GM12878 (cell line): ENCODE results near the gene KRTAP10-5. TPM values are rescaled to one million over a fixed set of nuclear protein-coding genes. Genes with fewer than 3 reads are reported as not detected.

Source experiments
- ATAC-seq: fragments of 200-7000 bp; cut with Tn5 transposase; 3 replicates; pipeline ENCODE4 v1.9.1; 2020; ENCODE audit warnings: mild to moderate bottlenecking, moderate library complexity
- BruUV-seq: library from RNA; stranded (reverse); fragments of 400-500 nt; replicated peaks from 2 replicates; lab custom pipeline; 2021; lab: Mats Ljungman, UMichigan
- CTCF ChIA-PET: fragments of 300-600 bp; sonication (Branson Sonifier 250); formaldehyde crosslinking; extraction: SDS; loops from one replicate; lab custom pipeline; 2021; ENCODE audit warnings: inconsistent platforms; lab: Yijun Ruan, JAX
- POLR2A ChIA-PET: fragments of 350-600 bp; formaldehyde crosslinking; extraction: SDS; loops from one replicate; lab custom pipeline; 2021; ENCODE audit warnings: inconsistent platforms; lab: Charles Lee
- RAD21 ChIA-PET: fragments of 300-600 bp; sonication (Branson Sonifier 250); formaldehyde crosslinking; loops from one replicate; lab custom pipeline; 2023; ENCODE audit warnings: antibody characterized with exemption; ENCODE audit not compliant: unreplicated experiment; lab: Charles Lee
- SMC1A ChIA-PET: fragments of 300-600 bp; sonication (Branson Sonifier 250); formaldehyde crosslinking; loops from one replicate; lab custom pipeline; 2023; ENCODE audit not compliant: unreplicated experiment, uncharacterized antibody; lab: Charles Lee
- DNase-seq: peaks from one replicate; pipeline ENCODE4 v3.0.0-alpha.2; 2011; ENCODE audit warnings: low read depth, low spot score
- FAIRE-seq: peaks from 3 replicates; lab custom pipeline; 2011; peaks lifted over from hg19 to GRCh38; lab: Jason Lieb, UNC
- H2AFZ ChIP-seq: 2 replicates; pipeline ENCODE4 v1.6.0; 2011; ENCODE audit warnings: low read depth, low read length, control low read depth; ENCODE audit not compliant: control insufficient read depth
- H3K27ac ChIP-seq: 2 replicates; pipeline ENCODE4 v1.5.1; 2011; ENCODE audit warnings: control low read depth; ENCODE audit not compliant: control insufficient read depth, insufficient read depth
- H3K27me3 ChIP-seq, 2 experiments: replicated peaks in 1 of 2; 2 replicates each; pipeline versions ENCODE4 v1.6.0 to v1.6.1; 2011; ENCODE audit warnings: low read length in 1 of 2; ENCODE audit not compliant: control insufficient read depth in 2 of 2, insufficient read depth in 2 of 2
- H3K36me3 ChIP-seq, 2 experiments: 2 replicates each; pipeline ENCODE4 v1.5.1; 2011; ENCODE audit warnings: low read length in 1 of 2; ENCODE audit not compliant: control insufficient read depth in 2 of 2, insufficient read depth in 2 of 2
- H3K4me1 ChIP-seq: 2 replicates; pipeline ENCODE4 v1.6.1; 2011; ENCODE audit warnings: mild to moderate bottlenecking, low read length, moderate library complexity, mixed read lengths; ENCODE audit not compliant: control insufficient read depth, insufficient read depth
- H3K4me2 ChIP-seq: 2 replicates; pipeline ENCODE4 v1.6.0; 2011; ENCODE audit warnings: control low read depth; ENCODE audit not compliant: control insufficient read depth, insufficient read depth
- H3K4me3 ChIP-seq: fragments of 200-600 bp; sonication (generic); 2 replicates; pipeline ENCODE4 v1.5.1; 2016
- H3K79me2 ChIP-seq: 2 replicates; pipeline ENCODE4 v1.6.0; 2011; ENCODE audit warnings: low read length; ENCODE audit not compliant: control insufficient read depth, insufficient read depth
- H3K9ac ChIP-seq: 2 replicates; pipeline ENCODE4 v1.8.0; 2011; ENCODE audit warnings: low read length, control low read depth, mixed read lengths; ENCODE audit not compliant: control insufficient read depth, insufficient read depth
- H3K9me3 ChIP-seq: replicated peaks from 3 replicates; pipeline ENCODE4 v1.5.1; 2011; ENCODE audit warnings: mild to moderate bottlenecking, low read length; ENCODE audit not compliant: control insufficient read depth, insufficient read depth
- H4K20me1 ChIP-seq: 2 replicates; pipeline ENCODE4 v1.6.0; 2011; ENCODE audit not compliant: control insufficient read depth, insufficient read depth
- BACH1 ChIP-seq: fragments of 450-650 bp; IDR thresholded peaks from 2 replicates; pipeline ENCODE4 v1.6.1; 2017; ENCODE audit warnings: mild to moderate bottlenecking, borderline replicate concordance
- BCL11A ChIP-seq: IDR thresholded peaks from 2 replicates; pipeline ENCODE4 v1.6.1; 2011; ENCODE audit warnings: low read depth, low read length
- CBX3 ChIP-seq: fragments of 200-600 bp; sonication (generic); IDR thresholded peaks from 2 replicates; pipeline ENCODE4 v1.6.1; 2016; ENCODE audit warnings: low read depth, borderline replicate concordance
- E2F8 ChIP-seq: fragments of 450-650 bp; IDR thresholded peaks from 2 replicates; pipeline ENCODE4 v1.6.1; 2018; ENCODE audit warnings: mild to moderate bottlenecking, low read depth, moderate library complexity; ENCODE audit not compliant: partially characterized antibody
- GATAD2B ChIP-seq: fragments of 450-650 bp; conservative IDR thresholded peaks from 2 replicates; pipeline ENCODE4 v1.6.1; 2017; ENCODE audit warnings: low read depth, mild to moderate bottlenecking, moderate library complexity
- HDAC6 ChIP-seq: fragments of 200-600 bp; sonication (generic); IDR thresholded peaks from one replicate; pipeline ENCODE4 v1.8.0; 2017; ENCODE audit warnings: antibody characterized with exemption; ENCODE audit not compliant: unreplicated experiment
- IKZF2 ChIP-seq, 2 experiments: fragments of 450-650 bp; IDR thresholded peaks; 2 replicates each; pipeline ENCODE4 v1.6.1; 2017; ENCODE audit warnings: mild to moderate bottlenecking in 2 of 2, moderate library complexity in 2 of 2
- MYC ChIP-seq: IDR thresholded peaks from 2 replicates; pipeline ENCODE4 v1.6.1; 2011; ENCODE audit warnings: mild to moderate bottlenecking, low read length, moderate library complexity, inconsistent platforms; ENCODE audit not compliant: insufficient read depth, insufficient replicate concordance, insufficient read length, severe bottlenecking
- PBX3 ChIP-seq: IDR thresholded peaks from 2 replicates; pipeline ENCODE4 v1.6.1; 2011; ENCODE audit warnings: mild to moderate bottlenecking, low read depth, low read length, moderate library complexity; ENCODE audit not compliant: insufficient replicate concordance
- POU2F2 ChIP-seq: IDR thresholded peaks from 3 replicates; pipeline ENCODE4 v1.6.1; 2011; ENCODE audit warnings: low read depth, mild to moderate bottlenecking, low read length, borderline replicate concordance
- RAD51 ChIP-seq: fragments of 450-650 bp; IDR thresholded peaks from 2 replicates; pipeline ENCODE4 v1.6.1; 2016; ENCODE audit warnings: moderate library complexity, mild to moderate bottlenecking, inconsistent platforms
- RB1 ChIP-seq: fragments of 450-650 bp; formaldehyde crosslinking; IDR thresholded peaks from 2 replicates; pipeline ENCODE4 v1.6.1; 2017; ENCODE audit warnings: mild to moderate bottlenecking, borderline replicate concordance
- RCOR1 ChIP-seq: conservative IDR thresholded peaks from 2 replicates; pipeline ENCODE4 v1.6.1; 2012; ENCODE audit warnings: low read depth, low read length, improper control_type of control experiment
- RFX5 ChIP-seq: IDR thresholded peaks from 2 replicates; pipeline ENCODE4 v1.6.1; 2011; ENCODE audit warnings: low read depth, low read length, improper control_type of control experiment
- SMAD1 ChIP-seq: fragments of 450-650 bp; IDR thresholded peaks from 2 replicates; pipeline ENCODE4 v1.6.1; 2018; ENCODE audit warnings: mild to moderate bottlenecking, low read depth; ENCODE audit not compliant: partially characterized antibody
- SMC3 ChIP-seq: IDR thresholded peaks from 2 replicates; pipeline ENCODE4 v1.6.1; 2011; ENCODE audit warnings: low read length, improper control_type of control experiment, borderline replicate concordance
- SREBF2 ChIP-seq: IDR thresholded peaks from 2 replicates; pipeline ENCODE4 v1.6.1; 2012; ENCODE audit warnings: mild to moderate bottlenecking, low read length
- TCF12 ChIP-seq: IDR thresholded peaks from 2 replicates; pipeline ENCODE4 v1.6.1; 2011; ENCODE audit warnings: low read depth, mild to moderate bottlenecking, low read length
- ZNF384 ChIP-seq: IDR thresholded peaks from 2 replicates; pipeline ENCODE4 v1.6.1; 2012; ENCODE audit warnings: low read depth, mild to moderate bottlenecking, low read length, improper control_type of control experiment, borderline replicate concordance
- WGBS: methylation state at CpG from one replicate; pipeline ENCODE4 v1.1.6; 2016; ENCODE audit warnings: low lambda C conversion rate; ENCODE audit not compliant: insufficient replicate concordance, insufficient coverage; ENCODE audit errors: missing lambda C conversion rate; 5-methylcytosine and 5-hydroxymethylcytosine counted together
- in situ Hi-C: fragments of 300-500 bp; cut with MboI; formaldehyde crosslinking; loops from 9 replicates; pipeline ENCODE4 v1.14.3; 2018; ENCODE audit warnings: mixed read lengths
- intact Hi-C: fragments of 100-400 bp; cut with micrococcal nuclease; formaldehyde crosslinking; loops from one replicate; pipeline ENCODE4 v1.14.2; 2022; ENCODE audit not compliant: unreplicated experiment
- polyA plus RNA-seq, 11 experiments: library from polyadenylated mRNA; depleted of rRNA in 4 of 11; unstranded in 6 of 11; stranded (reverse) in 5 of 11; fragments of >200 nt; fragmentation: Nextera tagmentation in 4 of 11; fragmentation: Illumina TruSeq in 1 of 11; extraction: Ambion mirVana in 4 of 11; extraction: Trizol in 1 of 11; gene quantifications; 1 replicate in 1 of 11; 2 replicates in 10 of 11; pipeline versions ENCODE4 v1.2.1 to v1.2.3, GENCODE V29; 2011 to 2016; ENCODE audit warnings: inconsistent platforms in 2 of 11, missing spikeins in 2 of 11, low read depth in 1 of 11
- total RNA-seq, 4 experiments: library from RNA; depleted of rRNA in 3 of 4; stranded (reverse); fragments of >200 nt in 3 of 4; fragmentation: Illumina TruSeq in 1 of 4; extraction: Trizol in 1 of 4; gene quantifications; 2 replicates each; pipeline versions ENCODE4 v1.2.1 to v1.2.3, GENCODE V29; 2013 to 2021

Gene KRTAP10-5
- total and polyA plus RNA-seq, 10 of the 15 experiments (the other 5 are each of a cell fraction or from before 2014, with no cell fraction given): not detected

- no peak for TF ChIP-seq SMAD1
- no peak for TF ChIP-seq RB1
- no peak for TF ChIP-seq RFX5
- no peak for TF ChIP-seq BACH1
- TF ChIP-seq SMC3: no peak
- no peak for TF ChIP-seq BCL11A
- TF ChIP-seq POU2F2: no peak
- TF ChIP-seq GATAD2B: no peak
Measured at GRCh38 chr21:44578371-44579055, 1.9 kb downstream of the KRTAP10-5 start (continued).

GRCh38 chr21:44576025-44576420 is 4.4 kb downstream of the KRTAP10-5 start:
- Histone ChIP-seq H3K36me3 (no peaks in the 10 kb centered on the region), H3K79me2 (no peaks in the 10 kb centered on the region), H4K20me1 (no peaks in the 10 kb centered on the region), H3K9ac (no peak overlapping the region), H3K4me2 (no peak overlapping the region), H3K27me3 (no peaks in the 10 kb centered on the region), H3K27ac (no peak overlapping the region), H3K4me3 (no peak overlapping the region), H3K9me3 (peaks cover 3% of the 10 kb centered on the region; the same call in 2 of the 3 replicates), H2AFZ (no peak overlapping the region), H3K4me1 (no peaks in the 10 kb centered on the region)
- POLR2A ChIA-PET: no interaction called here
- no TSS peak for BruUV-seq
- no peak for ATAC-seq
- TF ChIP-seq CBX3 (no peak), RCOR1 (no peak), MYC (no peak), IKZF2 (IDR thresholded peaks at IDR 0.05) (no peak), HDAC6 (no peak), ZNF384 (no peak), TCF12 (no peak), BACH1 (no peak), RAD51 (no peak), SREBF2 (no peak), E2F8 (no peak), PBX3 (no peak)
- in situ Hi-C loops: no loop called here
- no peak for FAIRE-seq
- no peak for DNase-seq
- RAD21 ChIA-PET: no interaction called here
- SMC1A ChIA-PET: no interaction called here
- intact Hi-C loops: no loop called here
- WGBS: 51% methylated on average over 10 of the region's 10 CpGs
- CTCF ChIA-PET: no interaction called here
